Dedifferentiated amniotic fluid mesenchymal stem cell (primary cell): ENCODE results near the gene SEPTIN2.
A peak's percentile ranks its signal among the peaks of the same experiment; 100 is the strongest.
"Not testable (repeated sequence)": the region's sequence is repeated elsewhere in the genome, so short reads cannot be mapped to it uniquely, and the experiment has no call there.

Source experiments
- DNase-seq: peaks from one replicate; pipeline ENCODE4 v3.0.0-alpha.2; 2016; ENCODE audit errors: extremely low spot score

SEPTIN2 gene

DNA sequence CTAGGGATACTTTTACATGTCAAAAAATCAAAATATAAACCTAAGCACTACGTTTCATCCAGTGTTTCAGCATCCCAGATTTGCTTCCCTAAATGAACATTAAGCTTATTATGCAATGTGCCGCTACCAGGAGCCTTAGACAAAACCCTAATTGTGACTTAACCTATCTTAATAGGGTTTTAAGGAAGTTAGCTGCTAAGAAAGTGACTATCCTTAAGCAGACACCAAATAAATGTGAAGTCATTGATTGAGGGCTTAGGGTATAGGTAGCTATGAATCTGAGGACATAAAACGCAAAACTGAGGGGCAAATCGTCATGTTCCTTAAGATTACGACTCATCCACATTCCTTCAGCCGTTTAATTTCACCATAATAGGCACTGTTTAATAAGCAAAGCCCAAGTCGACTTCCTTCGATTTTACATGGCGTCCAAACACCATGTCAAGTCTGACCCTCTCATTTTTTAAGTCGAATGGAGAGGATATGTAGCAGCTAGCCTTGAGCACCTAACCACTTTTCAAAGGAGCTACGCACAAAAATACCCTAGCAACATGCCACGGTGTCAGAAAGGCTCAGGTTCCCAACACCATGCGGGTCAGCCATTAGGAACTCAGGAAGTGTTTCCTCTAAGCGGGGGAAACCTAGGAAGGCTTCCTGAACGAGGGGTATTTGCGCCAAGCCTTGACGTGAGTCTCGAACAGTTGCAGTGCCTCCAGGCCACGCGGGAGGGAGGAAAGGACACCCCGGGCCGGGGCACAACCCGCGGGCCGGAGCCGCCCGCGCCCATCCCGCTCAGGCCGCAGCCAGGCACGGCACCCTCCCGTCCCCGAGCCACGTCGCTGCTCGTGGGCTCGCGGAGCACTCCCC lies 1.3 kb upstream of the SEPTIN2 start:
- peak; percentile 49 for DNase-seq

- DNase-seq, result peak; percentile 98
Measured at GRCh38 chr2:241315093-241315878, 439 bp upstream of the SEPTIN2 start, which contains the start of gene HDLBP. HDLBP (minus strand) TSS chr2:241315672; CDS start chr2:241266869, 48,803 bp downstream.

DNA sequence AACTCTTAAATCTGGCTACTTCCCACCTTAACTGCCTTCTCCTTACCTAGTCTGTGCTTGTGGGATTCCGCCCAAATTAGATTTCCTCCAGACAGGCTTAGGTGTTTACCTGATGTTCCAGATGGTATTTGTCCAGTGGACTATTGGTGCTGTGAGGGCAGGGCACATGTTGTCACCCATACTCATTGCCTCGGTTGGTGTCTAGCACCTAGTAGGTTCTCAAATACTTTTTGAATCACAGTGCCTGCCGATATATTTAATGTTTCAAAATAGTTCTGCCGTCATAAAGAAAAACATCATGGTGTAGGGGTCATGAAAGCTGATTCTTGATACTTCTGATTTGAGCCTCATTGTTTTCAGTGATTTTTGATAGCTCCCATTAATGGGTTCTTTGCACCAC lies 1.1 kb downstream of the SEPTIN2 start:
- DNase-seq, result no peak

DNA sequence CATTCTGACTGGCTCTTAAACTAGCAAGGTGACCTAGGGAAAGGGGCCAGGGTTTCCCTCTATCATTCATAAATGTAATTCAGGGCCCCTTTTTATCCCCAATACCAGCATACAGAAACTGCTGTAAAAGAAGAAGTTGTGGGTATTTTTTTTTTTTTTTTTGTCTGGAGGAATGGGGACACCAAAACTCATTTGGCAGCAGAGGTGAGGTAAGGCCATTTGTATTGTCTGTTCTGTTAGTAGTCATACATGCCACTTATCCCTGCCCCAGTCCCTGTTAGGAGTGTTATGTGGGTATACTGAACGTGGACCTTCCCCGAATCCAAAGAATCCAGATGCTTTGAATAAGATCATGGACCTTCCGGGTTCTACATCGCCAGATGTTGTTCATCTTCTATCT lies 1.7 kb downstream of the SEPTIN2 start:
- no peak for DNase-seq

DNA sequence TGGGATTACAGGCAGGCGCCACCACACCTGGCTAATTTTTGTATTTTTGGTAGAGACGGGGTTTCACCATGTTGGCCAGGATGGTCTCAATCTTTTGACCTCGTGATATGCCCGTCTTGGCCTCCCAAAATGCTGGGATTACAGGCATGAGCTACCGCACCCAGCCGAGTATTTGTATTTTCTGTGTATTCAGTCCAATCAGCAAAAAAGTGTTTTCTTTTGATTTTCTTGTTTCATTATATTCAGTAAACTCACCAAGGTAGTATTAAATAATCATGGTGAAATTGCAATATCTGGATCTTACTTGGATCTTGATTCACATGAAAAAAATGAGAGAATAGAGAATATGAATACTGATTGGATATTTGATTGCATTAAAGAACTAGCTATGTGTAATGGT lies 3.1 kb downstream of the SEPTIN2 start:
- DNase-seq, result not testable (repeated sequence)

- no peak for DNase-seq
Measured at GRCh38 chr2:241320394-241320793, 4.7 kb downstream of the SEPTIN2 start.

- DNase-seq, result no peak
Measured at GRCh38 chr2:241321033-241321432, 5.3 kb downstream of the SEPTIN2 start.

GRCh38 chr2:241321886-241322285 lies 6.2 kb downstream of the SEPTIN2 start:
- no peak for DNase-seq

DNA sequence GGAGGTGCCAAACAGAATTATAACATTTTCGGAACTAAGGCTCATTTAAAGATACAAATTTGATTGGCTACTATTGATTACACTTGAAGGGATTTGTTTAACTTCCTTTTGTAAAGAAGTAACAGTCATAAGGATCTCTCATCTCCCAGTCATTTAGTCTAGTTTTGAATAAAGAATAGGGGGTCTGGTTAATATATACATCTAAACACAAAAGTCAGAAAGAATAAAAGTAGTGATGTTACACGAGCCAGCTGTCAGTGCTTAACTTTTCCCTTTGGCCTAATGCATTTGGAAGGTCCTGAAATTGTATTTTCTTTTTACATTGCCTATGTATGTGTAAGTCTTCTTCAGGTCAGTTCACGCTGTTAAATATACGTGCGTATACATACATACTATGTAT lies 8.1 kb downstream of the SEPTIN2 start:
- DNase-seq, result no peak

GRCh38 chr2:241324775-241325174 lies 9.1 kb downstream of the SEPTIN2 start:
- DNase-seq, result no peak

DNA sequence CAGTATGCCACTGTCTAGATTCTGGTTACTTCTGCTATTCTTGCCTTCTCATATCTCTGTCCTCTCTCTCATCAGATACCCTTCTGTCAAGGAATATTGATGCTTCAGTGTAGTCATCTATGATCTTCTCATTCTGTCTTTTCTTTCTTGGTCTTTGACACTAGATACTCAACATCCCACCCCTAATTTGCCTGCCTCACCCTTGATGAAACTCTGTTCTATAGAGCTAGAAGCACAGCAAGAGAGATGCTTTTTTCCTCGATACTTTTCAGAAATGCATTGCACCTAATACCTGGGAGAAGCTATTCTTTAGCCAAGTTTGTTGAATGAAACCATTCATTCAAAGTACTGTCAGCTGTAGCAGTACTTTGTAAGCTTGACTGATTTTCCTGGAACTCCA lies 9.5 kb downstream of the SEPTIN2 start:
- no peak for DNase-seq

GRCh38 chr2:241329669-241330615 lies 14.2 kb downstream of the SEPTIN2 start:
- DNase-seq, result no peak

GRCh38 chr2:241330616-241330981 lies 14.9 kb downstream of the SEPTIN2 start:
- no peak for DNase-seq

DNA sequence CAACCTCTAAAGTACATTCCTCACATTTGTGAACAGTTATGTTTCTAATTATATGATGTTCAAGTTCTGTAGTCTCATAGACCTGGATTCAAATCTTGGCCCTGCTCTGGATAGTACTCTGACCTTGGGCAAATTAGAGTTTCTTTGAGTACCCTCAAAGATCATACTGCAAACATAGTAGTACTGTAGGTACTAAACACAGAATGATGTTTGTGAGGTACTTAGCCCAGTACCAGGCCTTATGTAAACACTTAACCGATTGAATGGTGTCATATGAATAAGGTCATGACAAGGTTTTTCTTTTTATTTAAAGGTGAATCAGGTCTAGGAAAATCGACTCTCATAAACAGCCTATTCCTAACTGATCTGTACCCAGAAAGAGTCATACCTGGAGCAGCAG lies 19.1 kb downstream of the SEPTIN2 start:
- no peak for DNase-seq

- no peak for DNase-seq
Measured at GRCh38 chr2:241339839-241340630, 24.3 kb downstream of the SEPTIN2 start.

- no peak for DNase-seq
Measured at GRCh38 chr2:241340631-241341163, 25.0 kb downstream of the SEPTIN2 start.

- no peak for DNase-seq
Measured at GRCh38 chr2:241344925-241345651, 29.4 kb downstream of the SEPTIN2 start.

GRCh38 chr2:241349941-241350340 lies 34.2 kb downstream of the SEPTIN2 start:
- DNase-seq, result no peak

DNA sequence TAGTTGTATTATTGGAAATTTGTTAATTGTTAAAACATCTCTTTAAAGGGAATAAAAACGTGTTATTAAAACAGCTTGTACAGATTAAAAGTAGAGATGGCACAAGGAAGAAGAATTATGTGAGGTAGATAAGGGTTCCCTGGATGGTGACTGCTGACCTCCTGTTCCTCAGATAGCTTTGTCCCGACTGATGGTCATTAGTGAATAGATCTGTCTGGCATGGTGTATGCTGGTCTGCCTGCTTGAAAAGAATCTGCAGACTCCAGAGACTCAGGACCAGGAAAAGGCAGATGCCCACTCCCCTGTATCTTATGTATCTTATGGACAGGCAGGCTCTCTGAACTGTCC lies 34.8 kb downstream of the SEPTIN2 start:
- DNase-seq, result no peak
